SIG-M5 treated with dmso at 0.1 percent for 504 hours (cell line): ENCODE results near the gene IMPA2.
"Not testable (repeated sequence)": the region's sequence is repeated elsewhere in the genome, so short reads cannot be mapped to it uniquely, and the experiment has no call there.

Source experiments
- DNase-seq: peaks from one replicate; lab custom pipeline; 2025; ENCODE audit not compliant: unreplicated experiment; lab: John Stamatoyannopoulos, UW

The IMPA2 gene

DNA sequence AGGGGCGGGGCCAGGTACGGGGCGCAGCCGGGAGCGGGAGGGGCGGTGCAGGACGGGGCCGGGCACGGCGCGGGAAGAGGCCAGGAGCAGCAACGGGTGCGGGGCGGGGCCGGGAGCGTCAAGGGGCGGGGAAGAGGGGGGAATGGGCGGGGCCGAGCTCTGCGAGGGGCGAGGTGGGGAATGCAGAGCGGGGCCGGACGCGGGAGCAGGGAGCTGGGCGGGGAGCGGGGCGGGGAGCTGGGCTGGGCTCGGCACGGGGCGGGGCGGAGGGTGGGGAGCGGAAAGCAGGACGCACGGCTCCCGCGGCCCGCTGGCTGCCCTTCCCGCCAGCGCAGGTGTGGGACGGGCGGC, at the start of gene IMPA2:
Gene IMPA2, plus strand, starts transcription at position 316 of the 351 bp plus-strand sequence. CDS start 163 bp downstream, outside the sequence.
- no peak for DNase-seq

DNA sequence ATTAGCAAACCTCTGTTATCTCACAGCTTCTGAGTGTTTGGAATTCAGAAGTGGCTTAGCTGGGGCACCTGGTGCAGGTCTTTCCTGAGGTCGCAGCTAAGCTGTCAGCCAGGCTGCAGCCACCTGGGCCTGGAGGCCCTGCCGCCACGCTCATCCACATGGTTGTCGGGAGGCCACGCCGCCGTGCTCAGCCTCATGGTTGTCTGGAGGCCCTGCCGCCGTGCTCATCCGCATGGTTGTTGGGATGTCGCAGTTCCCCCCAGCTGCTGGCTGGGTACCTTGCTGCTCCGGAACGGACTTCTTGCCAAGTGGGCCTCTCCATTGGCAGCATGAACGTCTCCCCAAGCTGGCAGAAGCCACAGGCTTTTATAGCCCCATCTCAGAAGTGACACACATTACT, 48.9 kb upstream of the IMPA2 start:
- no peak for DNase-seq

DNA sequence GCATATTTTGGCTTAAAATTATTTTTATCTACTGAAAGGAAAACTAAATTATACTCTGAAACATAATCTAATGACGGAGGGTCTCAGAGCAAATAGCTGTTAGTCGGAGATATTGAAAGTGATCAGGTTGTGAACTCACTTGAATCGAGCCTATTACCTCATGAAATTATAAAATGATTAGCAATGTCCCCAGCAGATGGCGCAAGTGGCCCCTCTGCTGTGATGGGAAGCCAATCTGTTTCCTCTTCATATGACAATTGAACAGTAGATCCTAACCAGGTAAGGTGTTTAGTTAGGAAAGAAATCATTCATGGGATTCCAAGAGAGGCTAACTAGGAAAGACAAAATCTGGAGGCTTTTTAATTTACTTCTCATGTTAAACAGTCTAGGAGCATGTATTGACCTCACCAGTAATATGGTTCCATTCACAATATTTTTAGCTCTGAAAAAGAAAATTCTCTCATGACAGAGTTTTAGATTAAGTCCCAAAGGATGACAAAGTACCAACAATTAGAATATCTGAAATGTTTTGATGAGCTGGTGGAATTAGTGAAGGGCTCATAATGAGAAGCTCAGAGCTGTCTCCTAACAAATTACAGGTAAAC, 43.3 kb upstream of the IMPA2 start:
- DNase-seq, result peak; percentile 61

DNA sequence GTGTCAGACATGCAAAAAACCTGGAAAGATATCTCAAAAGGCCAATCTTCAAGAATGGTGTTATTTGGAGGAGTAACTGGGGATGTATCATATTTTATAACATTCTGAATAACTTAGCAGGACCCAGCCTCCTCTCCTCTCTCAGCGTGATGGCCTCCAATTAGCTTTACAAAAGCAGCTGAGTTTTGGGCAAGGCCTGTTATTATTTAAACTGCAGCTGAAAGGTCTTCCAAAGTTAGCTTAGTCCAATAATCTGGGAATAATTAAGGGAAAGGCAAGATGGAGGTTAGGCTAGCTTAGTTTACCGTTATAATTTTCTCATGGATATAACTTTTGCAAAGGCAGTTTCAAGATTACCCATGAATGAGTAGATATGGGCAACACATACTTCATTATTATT, 40.4 kb upstream of the IMPA2 start:
- no peak for DNase-seq

DNA sequence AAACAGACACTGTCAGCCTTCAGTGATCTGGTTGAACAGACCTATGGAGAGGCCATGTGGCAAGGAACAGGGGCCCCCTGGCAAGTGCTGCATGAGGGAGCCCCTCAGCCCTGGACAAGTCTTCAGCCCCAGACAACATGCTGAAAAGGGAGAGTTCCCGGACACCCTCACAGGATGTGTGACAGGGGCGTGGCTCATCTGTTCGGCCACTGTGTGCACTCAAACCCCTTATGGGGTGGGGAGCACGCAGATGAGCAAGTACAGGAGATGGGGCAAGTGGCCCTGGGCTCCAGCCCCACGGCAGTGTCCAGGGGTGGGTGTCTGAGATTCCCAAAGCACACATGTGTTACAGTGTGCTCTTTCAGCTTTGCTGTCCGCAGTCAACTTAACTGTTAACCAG, 37.8 kb upstream of the IMPA2 start:
- DNase-seq, result no peak

DNA sequence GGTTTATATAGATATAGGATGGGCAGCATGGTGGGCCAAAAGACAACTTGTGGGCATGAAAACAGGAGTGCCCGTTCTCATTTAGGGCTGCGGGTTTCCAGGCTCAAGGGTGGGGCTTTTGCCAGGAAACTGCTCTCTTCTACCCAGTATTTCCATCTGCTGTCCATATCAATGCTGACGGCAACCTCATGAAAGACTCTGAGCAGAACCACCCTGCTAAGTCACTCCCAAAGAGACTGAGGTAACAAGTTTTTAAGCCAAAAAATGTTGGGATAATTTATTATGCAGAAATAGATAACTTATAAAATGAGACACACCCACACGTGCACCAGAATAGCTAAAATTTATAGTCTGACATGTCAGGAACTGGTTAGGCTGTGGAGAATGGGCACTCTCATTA, 37.1 kb upstream of the IMPA2 start:
- no peak for DNase-seq

DNA sequence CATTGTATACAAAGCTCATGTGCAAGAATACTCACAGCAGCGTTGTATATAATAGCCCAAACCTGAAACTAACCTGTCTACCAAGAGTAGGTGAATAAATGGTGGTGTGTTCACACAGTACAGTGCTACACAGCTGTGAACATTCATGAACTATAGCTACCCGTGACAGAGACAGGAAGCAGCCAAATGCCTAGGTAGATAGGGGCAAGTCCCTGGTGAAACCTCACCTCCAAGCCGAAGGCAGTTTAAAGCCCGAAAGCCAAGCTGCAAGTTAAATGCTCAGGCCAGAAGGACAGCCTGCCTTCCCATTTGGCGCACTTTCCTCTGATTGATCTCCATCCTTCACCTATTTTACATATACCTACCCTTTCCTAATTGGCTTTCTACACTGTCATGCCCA, 36.5 kb upstream of the IMPA2 start:
- no peak for DNase-seq

DNA sequence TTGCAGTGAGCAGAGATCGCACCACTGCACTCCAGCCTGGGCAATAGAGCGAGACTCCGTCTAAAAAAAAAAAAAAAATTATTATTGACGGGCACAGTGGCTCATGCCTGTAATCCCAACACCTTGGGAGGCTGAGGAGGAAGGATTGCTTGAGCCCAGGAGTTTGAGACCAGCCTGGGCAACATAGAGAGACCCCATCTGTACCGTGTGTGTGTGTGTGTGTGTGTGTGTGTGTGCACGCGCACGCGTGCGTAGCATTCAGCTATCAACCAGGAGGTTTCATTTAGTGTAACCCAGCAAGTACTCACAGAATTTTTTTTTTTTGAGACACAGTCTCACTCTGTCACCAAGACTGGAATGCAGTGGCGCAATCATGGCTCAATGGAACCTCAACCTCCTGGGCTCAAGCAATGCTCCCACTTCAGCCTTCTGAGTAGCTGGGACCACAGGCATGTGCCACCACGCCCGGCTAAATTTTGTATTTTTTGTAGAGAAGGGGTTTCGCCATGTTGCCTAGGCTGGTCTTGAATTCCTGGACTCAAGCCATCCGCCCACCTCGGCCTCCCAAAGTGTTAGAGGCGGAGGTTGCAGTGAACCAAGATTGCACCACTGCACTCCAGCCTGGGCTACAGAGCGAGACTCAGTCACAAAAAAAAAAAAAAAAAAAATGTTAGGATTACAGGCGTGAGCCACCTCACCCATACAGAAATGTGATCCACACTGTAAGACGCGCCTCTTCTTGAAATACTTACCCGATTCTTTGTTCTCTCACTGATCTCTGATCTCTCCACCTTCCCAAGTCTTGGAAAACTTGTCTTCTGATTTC, 35.3 kb upstream of the IMPA2 start:
- peak; percentile 67 for DNase-seq

DNA sequence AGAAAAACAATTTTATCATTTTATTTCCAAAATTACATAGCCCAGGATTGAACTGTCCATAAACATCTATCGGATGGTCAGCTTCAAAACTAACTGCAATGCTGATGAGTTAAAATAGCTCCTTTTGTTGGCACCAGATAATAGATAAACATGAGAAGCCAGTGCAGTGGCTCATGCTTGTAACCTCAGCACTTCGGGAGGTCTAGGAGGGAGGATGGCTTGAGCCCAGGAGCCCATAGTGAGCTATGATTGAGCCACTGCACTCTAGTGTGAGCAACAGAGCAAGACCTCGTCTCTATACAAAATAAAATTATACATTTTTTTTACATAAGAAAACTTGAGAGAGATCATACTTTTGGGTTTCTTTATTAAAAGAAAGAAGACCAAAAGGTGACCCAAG, 34.6 kb upstream of the IMPA2 start:
- no peak for DNase-seq

DNA sequence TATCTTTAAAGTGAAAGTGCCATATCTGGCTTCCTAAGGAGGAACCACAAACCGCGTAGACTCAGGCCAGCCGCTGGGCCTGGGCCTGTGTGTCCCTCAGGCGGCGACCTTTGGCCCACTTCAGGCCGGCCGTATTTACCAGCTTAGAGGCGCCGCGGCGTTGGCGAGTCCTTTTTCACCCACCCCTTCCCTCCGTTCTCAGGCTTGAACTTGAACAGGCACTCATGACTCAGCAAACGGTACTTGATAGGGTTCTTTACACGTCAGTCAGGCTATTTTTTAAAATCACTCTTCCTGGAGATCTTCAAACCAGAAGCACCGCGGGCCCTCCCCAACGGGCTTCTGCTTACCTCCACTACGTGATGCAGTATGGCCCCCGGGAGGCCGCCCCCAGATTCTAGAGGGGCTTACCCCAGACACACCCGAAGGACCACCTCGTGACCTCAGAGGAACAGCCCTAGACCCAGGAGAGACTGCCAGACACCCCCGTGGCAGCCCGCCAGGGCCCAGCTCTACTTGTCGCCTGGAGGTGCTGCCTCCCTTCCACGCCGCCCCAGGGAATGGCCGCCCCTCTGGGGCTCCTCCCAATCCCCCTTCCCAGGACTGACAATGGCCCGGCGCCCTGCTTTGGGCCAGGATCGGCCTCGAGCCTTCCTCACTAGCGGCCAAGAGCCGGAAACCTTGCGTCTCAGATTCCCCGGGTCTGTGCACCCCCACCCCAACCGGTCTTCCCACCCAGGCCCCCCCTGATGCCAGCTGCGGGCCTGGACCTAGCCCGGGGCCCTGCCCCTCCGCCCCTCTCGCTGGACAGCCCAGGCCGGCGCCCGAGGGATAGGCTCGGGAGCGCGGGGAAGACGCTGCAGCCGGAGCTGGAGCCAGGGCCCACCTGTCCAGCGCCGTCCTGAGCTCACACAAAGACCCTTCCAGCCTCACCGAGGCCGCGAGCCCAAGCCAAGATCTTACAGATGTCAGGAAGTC, 33.8 kb upstream of the IMPA2 start:
- peak; percentile 87 for DNase-seq

DNA sequence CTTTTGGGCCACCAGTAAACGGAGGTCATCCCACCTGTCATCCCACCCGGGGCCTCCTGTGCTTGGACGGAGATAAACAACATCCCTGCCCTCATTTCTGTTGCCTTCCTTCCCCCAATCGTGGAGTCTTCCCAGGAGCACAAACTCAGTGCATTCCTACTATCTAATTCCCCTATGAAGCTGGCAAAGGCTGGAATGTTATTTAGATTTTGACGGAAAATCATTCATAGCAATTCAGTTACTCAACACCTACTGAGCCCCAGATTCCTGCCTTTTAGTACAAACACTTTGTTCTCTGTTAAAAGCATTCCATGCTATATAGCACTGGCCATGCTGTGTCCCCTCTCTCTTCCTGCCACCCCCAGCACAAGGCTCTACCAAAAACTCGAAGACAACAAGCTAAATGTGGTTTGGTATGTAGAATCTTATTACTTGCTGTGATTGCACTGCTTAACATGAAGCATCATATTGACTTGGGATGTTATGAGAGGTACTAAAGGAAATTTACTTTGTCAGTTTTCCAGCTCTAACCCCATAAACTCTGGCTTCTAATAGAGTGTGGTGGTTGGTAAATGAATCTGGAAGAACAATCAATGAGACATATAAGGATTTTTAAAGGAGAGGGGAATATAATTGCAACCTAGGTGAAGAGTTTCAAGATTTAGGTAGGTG, 32.3 kb upstream of the IMPA2 start:
- no peak for DNase-seq

DNA sequence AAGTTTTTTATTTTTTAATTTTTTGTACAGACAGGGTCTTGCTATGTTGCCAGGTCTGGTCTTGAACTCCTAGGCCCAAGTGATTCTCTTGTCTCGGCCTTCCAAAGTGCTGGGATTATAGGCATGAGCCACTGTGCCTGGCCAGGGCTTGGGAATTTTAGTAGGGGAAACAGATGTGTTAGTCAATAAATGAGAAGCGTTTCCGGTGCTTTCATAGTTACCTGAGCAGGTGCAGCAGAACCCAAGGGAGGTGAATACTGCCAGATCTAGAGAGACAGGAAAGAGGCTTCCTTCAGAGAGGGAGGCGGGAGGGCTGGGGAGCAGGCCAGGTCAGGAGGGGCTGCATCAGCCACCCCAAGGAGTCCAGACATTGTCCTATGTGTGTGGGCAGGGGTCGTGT, 30.5 kb upstream of the IMPA2 start:
- no peak for DNase-seq

DNA sequence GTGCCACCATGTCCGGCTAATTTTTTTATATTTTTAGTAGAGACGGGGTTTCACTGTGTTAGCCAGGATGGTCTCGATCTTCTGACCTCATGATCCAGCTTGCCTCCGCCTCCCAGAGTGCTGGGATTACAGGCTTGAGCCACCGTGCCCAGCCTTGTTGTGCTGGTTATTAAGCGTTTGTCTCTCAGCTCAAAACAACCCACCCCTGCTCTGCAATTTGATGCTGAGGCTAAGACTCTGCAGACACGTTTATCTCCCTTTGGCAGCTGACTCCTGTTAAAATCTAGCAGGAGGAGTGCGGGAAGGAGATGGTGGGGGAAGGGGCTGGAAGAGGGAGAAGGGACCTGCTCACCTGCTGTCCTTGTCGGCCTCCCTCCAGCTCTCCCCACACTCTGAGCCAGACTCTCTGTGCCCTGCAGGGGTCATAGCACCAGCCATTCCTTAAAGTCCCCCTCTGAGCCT, 29.9 kb upstream of the IMPA2 start:
- no peak for DNase-seq

DNA sequence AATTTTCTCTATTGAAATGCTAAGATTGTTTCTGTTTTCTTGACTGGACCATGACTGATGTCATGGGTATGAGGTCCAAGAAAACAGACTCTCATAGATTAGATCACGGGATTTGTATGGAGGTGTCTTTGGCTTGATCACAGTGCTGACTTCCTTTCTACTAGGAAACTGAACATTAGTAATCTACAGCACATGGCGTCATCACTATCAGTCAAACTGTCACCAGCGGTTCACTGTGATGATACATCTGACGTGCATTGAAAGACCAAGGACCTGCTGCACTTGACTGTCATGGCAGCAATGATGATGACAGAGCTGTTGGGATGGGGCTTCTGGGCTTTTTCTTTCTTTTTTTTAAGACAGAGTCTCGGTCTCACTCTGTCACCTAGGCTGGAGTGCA, 28.2 kb upstream of the IMPA2 start:
- no peak for DNase-seq

DNA sequence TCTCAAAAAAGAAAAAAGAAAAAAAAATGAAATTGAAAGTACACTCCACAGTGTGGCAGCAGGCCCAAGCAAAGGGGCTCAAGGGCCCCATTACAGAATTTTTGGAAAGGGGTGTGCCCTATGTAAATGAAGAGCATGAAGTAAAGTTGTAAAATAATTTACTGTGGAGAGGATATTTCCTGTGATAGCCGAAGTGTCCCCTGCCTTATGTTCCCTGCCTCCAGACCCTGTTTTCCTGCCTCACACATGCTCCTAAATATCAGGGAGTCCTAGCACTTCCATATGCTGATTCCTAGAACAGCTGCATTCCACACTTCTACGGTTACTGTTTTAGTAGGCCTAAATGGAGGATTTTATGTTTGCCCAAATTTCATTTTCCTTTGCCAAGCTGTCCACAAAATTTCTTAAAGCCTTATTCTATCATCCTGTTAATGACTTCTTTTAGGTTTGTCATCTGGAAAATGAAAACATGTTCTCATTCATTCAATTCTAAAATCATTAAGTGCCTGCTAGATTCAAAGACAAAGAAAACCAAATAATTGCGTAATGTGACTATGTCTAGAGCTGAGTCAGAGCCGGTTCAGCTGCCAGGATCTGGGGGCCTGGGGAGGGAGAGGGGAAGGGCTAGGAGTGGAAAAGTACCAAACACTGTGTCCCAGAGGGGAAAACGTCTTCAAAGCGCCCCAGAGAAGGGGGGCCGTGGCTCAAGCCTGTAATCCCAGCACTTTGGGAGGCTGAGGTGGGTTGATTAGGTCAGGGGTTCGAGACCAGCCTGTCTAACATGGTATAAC, 25.9 kb upstream of the IMPA2 start:
- DNase-seq, result peak; percentile 74

DNA sequence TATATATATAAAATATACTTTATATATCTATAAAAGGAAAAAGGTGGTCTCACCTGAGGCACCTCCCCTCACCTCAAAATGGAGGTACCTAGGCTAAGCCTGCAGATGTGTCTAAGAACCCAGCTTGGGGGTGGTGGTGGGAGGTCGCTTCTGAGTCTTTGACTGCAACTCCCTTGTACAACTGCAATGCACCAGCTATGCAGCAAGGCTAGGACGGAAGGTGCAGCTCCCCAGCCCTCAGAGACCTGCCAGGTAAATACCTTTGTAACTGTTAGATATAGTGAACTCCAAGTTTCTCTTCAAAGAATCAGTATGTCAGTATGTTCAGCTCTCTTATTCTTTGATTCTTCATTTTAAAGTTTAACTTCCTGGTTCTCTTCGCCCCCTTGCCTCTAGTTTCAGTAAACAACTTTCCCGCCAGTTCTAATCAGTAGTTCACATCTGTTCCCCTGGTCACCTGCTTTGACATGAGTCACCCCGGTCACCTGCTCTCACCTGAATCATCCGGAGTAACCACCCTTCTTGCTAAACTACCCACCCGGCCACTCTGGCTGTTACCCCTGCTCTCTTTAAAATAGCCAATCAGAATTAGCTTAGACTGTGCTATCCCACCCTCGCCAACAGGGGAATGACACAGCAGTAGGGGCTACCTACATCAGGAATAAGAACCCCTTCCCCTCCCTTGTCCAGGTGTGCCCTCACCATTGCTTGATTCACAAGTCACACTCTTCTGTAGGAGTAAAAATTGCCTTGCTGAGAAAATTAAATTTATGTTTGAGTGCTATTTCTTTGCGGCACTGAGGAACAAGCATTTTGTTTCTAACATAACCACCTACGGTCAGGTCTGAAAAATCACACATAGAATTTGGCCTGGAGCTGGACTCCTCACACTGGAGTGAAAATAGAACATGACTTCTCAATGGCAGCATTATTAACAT, 24.7 kb upstream of the IMPA2 start:
- DNase-seq, result no peak

DNA sequence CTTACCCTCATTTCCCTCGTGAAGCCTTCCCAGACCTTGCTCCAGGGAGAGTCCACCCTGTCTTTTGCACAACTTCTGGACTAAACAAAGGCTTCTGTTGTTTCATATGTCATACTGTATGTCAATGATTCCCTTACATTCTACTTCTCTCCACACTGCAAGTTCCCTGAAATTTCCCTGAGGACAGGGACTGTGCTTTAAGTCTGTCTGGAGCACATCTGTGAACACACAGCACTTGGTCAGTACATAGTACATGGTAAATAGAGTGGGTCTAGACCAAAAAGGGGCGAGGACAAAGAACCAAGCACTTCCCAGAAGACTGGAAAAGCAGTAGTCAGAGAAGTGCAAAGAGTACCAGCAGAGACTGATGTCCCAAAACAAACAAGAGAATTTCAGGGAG, 23.7 kb upstream of the IMPA2 start:
- DNase-seq, result no peak

DNA sequence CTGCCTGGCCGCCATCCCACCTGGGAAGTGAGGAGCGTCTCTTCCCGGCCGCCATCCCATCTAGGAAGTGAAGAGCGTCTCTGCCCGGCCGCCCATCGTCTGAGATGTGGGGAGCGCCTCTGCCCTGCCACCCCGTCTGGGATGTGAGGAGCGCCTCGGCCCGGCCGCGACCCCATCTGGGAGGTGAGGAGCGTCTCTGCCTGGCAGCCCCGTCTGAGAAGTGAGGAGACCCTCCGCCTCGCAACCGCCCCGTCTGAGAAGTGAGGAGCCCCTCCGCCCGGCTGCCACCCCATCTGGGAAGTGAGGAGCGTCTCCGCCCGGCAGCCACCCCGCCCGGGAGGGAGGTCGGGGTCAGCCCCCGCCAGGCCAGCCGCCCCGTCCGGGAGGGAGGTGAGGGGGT, 21.7 kb upstream of the IMPA2 start:
- DNase-seq, result not testable (repeated sequence)

DNA sequence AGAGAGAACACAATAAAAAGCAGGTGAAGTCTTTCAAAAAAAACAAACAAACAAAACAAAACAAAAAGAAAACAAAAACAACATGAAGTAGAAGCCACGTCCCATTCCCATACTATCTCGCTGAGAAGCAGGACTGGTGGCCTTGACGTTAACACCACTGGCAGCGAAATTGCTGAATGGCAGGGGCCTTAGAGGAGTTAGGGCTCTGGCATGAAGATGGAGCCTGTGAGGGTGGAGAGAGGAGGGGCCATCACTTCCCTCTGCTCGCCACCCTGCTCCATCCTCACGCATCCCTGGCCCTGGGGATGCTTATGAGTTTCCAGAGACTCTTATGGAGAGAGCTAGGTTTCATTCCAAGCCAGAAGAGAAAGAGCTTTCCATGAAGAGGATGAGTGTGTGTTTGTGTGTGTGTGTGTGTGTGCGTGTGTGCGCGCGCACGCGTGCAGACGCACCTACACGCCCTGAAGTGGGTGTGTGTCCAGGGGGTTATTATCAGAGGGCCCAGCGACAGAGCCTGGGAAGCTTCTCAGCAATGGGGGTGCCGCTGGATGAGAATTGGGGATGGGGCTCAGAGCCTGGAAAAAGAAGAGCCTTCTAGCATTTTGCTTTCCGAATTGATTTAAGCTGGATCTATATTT, 20.4 kb upstream of the IMPA2 start:
- no peak for DNase-seq
